HEK293 (cell line): ENCODE results near the gene ATP7B.

ENCODE experiments used
- CTCF ChIA-PET: fragments of 350-600 bp; formaldehyde crosslinking; extraction: SDS; loops from one replicate; lab custom pipeline; 2021; ENCODE audit warnings: antibody characterized with exemption; lab: Yijun Ruan, JAX
- POLR2A ChIA-PET: fragments of 300-600 bp; formaldehyde crosslinking; extraction: SDS; loops from one replicate; lab custom pipeline; 2020; ENCODE audit warnings: antibody characterized with exemption, inconsistent platforms; lab: Yijun Ruan, JAX
- H3K27ac ChIP-seq: fragments of 200-500 bp; sonication (Bioruptor generic); 2 replicates; pipeline ENCODE4 v1.5.1; 2014; ENCODE audit warnings: low read depth, low read length, control low read depth, inconsistent platforms; ENCODE audit errors: extremely low read depth
- H3K36me3 ChIP-seq, 2 experiments: fragments of 200-500 bp in 1 of 2; sonication (Bioruptor generic) in 1 of 2; 1 replicate in 1 of 2; 2 replicates in 1 of 2; pipeline ENCODE4 v1.5.1; 2014 to 2017; ENCODE audit warnings: inconsistent platforms in 2 of 2, low read length in 2 of 2; ENCODE audit not compliant: control insufficient read depth in 2 of 2, insufficient read depth in 1 of 2
- H3K4me1 ChIP-seq: fragments of 200-500 bp; sonication (Bioruptor generic); 2 replicates; pipeline ENCODE4 v1.5.1; 2014; ENCODE audit warnings: mild to moderate bottlenecking, low read length, inconsistent platforms; ENCODE audit not compliant: control insufficient read depth, insufficient read depth
- H3K4me3 ChIP-seq: 2 replicates; pipeline ENCODE4 v1.5.1; 2011; ENCODE audit warnings: low read depth, mild to moderate bottlenecking, control low read depth, low read length, moderate library complexity
- H3K9me3 ChIP-seq: fragments of 200-500 bp; sonication (Bioruptor generic); 2 replicates; pipeline ENCODE4 v1.5.1; 2014; ENCODE audit warnings: low read depth, low read length, inconsistent platforms; ENCODE audit not compliant: control insufficient read depth, insufficient read depth
- FEZF1 ChIP-seq: fragments of 450-650 bp; formaldehyde crosslinking; IDR thresholded peaks from 2 replicates; pipeline ENCODE4 v1.5.1; 2016; ENCODE audit warnings: missing biosample characterization, missing genetic modification characterization
- INSM2 ChIP-seq: fragments of 450-650 bp; formaldehyde crosslinking; IDR thresholded peaks from 2 replicates; pipeline ENCODE4 v1.5.1; 2016; ENCODE audit warnings: missing biosample characterization, missing genetic modification characterization
- KLF17 ChIP-seq: fragments of 450-650 bp; formaldehyde crosslinking; IDR thresholded peaks from 2 replicates; pipeline ENCODE4 v1.5.1; 2016; ENCODE audit warnings: missing biosample characterization, missing genetic modification characterization
- MYNN ChIP-seq: fragments of 450-650 bp; formaldehyde crosslinking; IDR thresholded peaks from 2 replicates; pipeline ENCODE4 v1.5.1; 2016; ENCODE audit warnings: missing biosample characterization, missing genetic modification characterization, borderline replicate concordance
- OVOL3 ChIP-seq: fragments of 450-650 bp; formaldehyde crosslinking; IDR thresholded peaks from 2 replicates; pipeline ENCODE4 v1.5.1; 2016; ENCODE audit warnings: missing biosample characterization, missing genetic modification characterization
- SCRT2 ChIP-seq: fragments of 450-650 bp; formaldehyde crosslinking; IDR thresholded peaks from 2 replicates; pipeline ENCODE4 v1.5.1; 2016; ENCODE audit warnings: missing biosample characterization, missing genetic modification characterization
- WT1 ChIP-seq: fragments of 450-650 bp; formaldehyde crosslinking; IDR thresholded peaks from 2 replicates; pipeline ENCODE4 v1.5.1; 2016; ENCODE audit warnings: missing biosample characterization, missing genetic modification characterization
- ZBTB1 ChIP-seq: fragments of 450-650 bp; formaldehyde crosslinking; IDR thresholded peaks from 2 replicates; pipeline ENCODE4 v1.5.1; 2016; ENCODE audit warnings: missing biosample characterization, missing genetic modification characterization
- ZBTB11 ChIP-seq: fragments of 450-650 bp; formaldehyde crosslinking; conservative IDR thresholded peaks from 2 replicates; pipeline ENCODE4 v1.5.1; 2016; ENCODE audit warnings: low read depth, missing biosample characterization, missing genetic modification characterization
- ZBTB44 ChIP-seq: fragments of 450-650 bp; IDR thresholded peaks from 2 replicates; pipeline ENCODE4 v1.5.1; 2018; ENCODE audit warnings: missing biosample characterization, mild to moderate bottlenecking, missing genetic modification characterization
- ZNF2 ChIP-seq: fragments of 450-650 bp; formaldehyde crosslinking; IDR thresholded peaks from 2 replicates; pipeline ENCODE4 v1.5.1; 2016; ENCODE audit warnings: missing biosample characterization, missing genetic modification characterization
- ZNF202 ChIP-seq: fragments of 450-650 bp; formaldehyde crosslinking; IDR thresholded peaks from 2 replicates; pipeline ENCODE4 v1.5.1; 2016; ENCODE audit warnings: missing biosample characterization, missing genetic modification characterization, borderline replicate concordance
- ZNF221 ChIP-seq: fragments of 450-650 bp; formaldehyde crosslinking; IDR thresholded peaks from 2 replicates; pipeline ENCODE4 v1.5.1; 2017; ENCODE audit warnings: missing biosample characterization, missing genetic modification characterization, borderline replicate concordance
- ZNF266 ChIP-seq: fragments of 450-650 bp; formaldehyde crosslinking; IDR thresholded peaks from 2 replicates; pipeline ENCODE4 v1.5.1; 2016; ENCODE audit warnings: missing biosample characterization, missing genetic modification characterization, low read depth
- ZNF341 ChIP-seq: fragments of 450-650 bp; formaldehyde crosslinking; IDR thresholded peaks from 2 replicates; pipeline ENCODE4; 2016; ENCODE audit warnings: low read depth, missing biosample characterization, missing genetic modification characterization
- ZNF433 ChIP-seq: fragments of 450-650 bp; formaldehyde crosslinking; IDR thresholded peaks from 2 replicates; pipeline ENCODE4 v1.5.1; 2016; ENCODE audit warnings: missing biosample characterization, missing genetic modification characterization, low read depth
- ZNF473 ChIP-seq: fragments of 450-650 bp; formaldehyde crosslinking; IDR thresholded peaks from 2 replicates; pipeline ENCODE4 v1.5.1; 2017; ENCODE audit warnings: missing biosample characterization, missing genetic modification characterization
- ZNF501 ChIP-seq: fragments of 450-650 bp; formaldehyde crosslinking; IDR thresholded peaks from 2 replicates; pipeline ENCODE4 v1.5.1; 2016; ENCODE audit warnings: missing biosample characterization, missing genetic modification characterization
- ZNF514 ChIP-seq: fragments of 450-650 bp; formaldehyde crosslinking; IDR thresholded peaks from 2 replicates; pipeline ENCODE4 v1.5.1; 2016; ENCODE audit warnings: missing biosample characterization, missing genetic modification characterization
- ZNF600 ChIP-seq: fragments of 450-650 bp; formaldehyde crosslinking; IDR thresholded peaks from 2 replicates; pipeline ENCODE4 v1.5.1; 2016; ENCODE audit warnings: missing biosample characterization, missing genetic modification characterization
- ZNF610 ChIP-seq: fragments of 450-650 bp; formaldehyde crosslinking; IDR thresholded peaks from 2 replicates; pipeline ENCODE4 v1.5.1; 2016; ENCODE audit warnings: missing biosample characterization, missing genetic modification characterization, borderline replicate concordance
- ZNF658 ChIP-seq: fragments of 450-650 bp; formaldehyde crosslinking; IDR thresholded peaks from 2 replicates; pipeline ENCODE4; 2016; ENCODE audit warnings: missing biosample characterization, missing genetic modification characterization
- ZNF664 ChIP-seq: fragments of 450-650 bp; formaldehyde crosslinking; IDR thresholded peaks from 2 replicates; pipeline ENCODE4 v1.5.1; 2016; ENCODE audit warnings: missing biosample characterization, missing genetic modification characterization
- ZNF747 ChIP-seq: fragments of 450-650 bp; formaldehyde crosslinking; IDR thresholded peaks from 2 replicates; pipeline ENCODE4 v1.5.1; 2016; ENCODE audit warnings: missing biosample characterization, missing genetic modification characterization
- ZNF768 ChIP-seq: fragments of 450-650 bp; formaldehyde crosslinking; IDR thresholded peaks from 2 replicates; pipeline ENCODE4 v1.5.1; 2018; ENCODE audit warnings: missing biosample characterization, mild to moderate bottlenecking, missing genetic modification characterization
- ZNF791 ChIP-seq: fragments of 450-650 bp; formaldehyde crosslinking; IDR thresholded peaks from 2 replicates; pipeline ENCODE4 v1.5.1; 2016; ENCODE audit warnings: missing biosample characterization, missing genetic modification characterization
- ZSCAN18 ChIP-seq: fragments of 450-650 bp; formaldehyde crosslinking; IDR thresholded peaks from 2 replicates; pipeline ENCODE4 v1.5.1; 2016; ENCODE audit warnings: missing biosample characterization, missing genetic modification characterization

ATP7B gene

GRCh38 chr13:51920786-51921185 is 90.5 kb downstream of the ATP7B start:
- Histone ChIP-seq H3K27ac (no peak overlapping the region), H3K36me3 (no peaks in the 10 kb centered on the region), H3K4me3 (no peak overlapping the region), H3K4me1 (no peaks in the 10 kb centered on the region), H3K9me3 (no peaks in the 10 kb centered on the region)
- TF ChIP-seq INSM2 (tag by site-specific recombination) (no peak), OVOL3 (tag by site-specific recombination) (no peak), ZSCAN18 (no peak), ZNF202 (no peak), ZNF514 (tag by site-specific recombination) (no peak), ZNF600 (tag by site-specific recombination) (no peak), ZNF768 (tag by site-specific recombination) (no peak), KLF17 (tag by site-specific recombination) (no peak), ZBTB11 (tag by site-specific recombination) (no peak), ZNF658 (tag by site-specific recombination) (no peak), WT1 (tag by site-specific recombination) (no peak), ZNF341 (tag by site-specific recombination) (no peak), ZBTB1 (tag by site-specific recombination) (no peak), FEZF1 (tag by site-specific recombination) (no peak), ZNF221 (no peak), ZNF610 (tag by site-specific recombination) (no peak), ZNF433 (tag by site-specific recombination) (no peak), SCRT2 (tag by site-specific recombination) (no peak)
- ChIA-PET POLR2A (no interaction called here), CTCF (no interaction called here)

GRCh38 chr13:51920267-51920666 is 91.0 kb downstream of the ATP7B start:
- Histone ChIP-seq H3K4me1 (no peaks in the 10 kb centered on the region), H3K9me3 (no peaks in the 10 kb centered on the region), H3K36me3 (no peaks in the 10 kb centered on the region), H3K27ac (no peak overlapping the region), H3K4me3 (no peak overlapping the region)
- no peak for TF ChIP-seq ZBTB44
- no peak for TF ChIP-seq ZNF664 (tag by site-specific recombination)
- TF ChIP-seq ZNF473: no peak
- no peak for TF ChIP-seq ZNF791
- TF ChIP-seq ZNF266: no peak
- no peak for TF ChIP-seq ZNF501 (tag by site-specific recombination)
- TF ChIP-seq MYNN (tag by site-specific recombination): no peak
- TF ChIP-seq ZNF2 (tag by site-specific recombination): no peak
- TF ChIP-seq ZNF747 (tag by site-specific recombination): no peak
- ChIA-PET POLR2A (no interaction called here), CTCF (interaction anchor here (0.6 kb wide), 1 partner anchor 220 kb away, joined by 3 read pairs; no protein-coding TSS in a partner anchor)
